ENCODE data around the gene GRID2.

DNA sequence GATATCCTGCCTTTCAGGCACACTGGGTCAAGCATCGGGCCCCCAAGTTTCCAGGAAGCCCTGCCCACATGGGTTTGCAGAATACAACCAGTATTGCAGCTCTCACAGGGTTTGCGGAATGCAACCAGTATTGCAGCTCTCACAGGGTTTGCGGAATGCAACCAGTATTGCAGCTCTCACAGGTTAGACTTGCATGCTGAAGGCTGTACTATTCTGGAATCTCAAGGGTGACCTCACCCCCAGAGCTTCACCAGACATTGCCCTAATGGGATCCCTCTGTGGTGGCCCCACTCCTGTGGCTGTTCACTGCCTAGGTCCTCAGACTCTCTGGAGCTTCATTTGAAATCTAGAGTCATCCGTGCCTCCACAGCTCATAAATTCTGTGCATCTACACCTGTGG, 884.1 kb downstream of the GRID2 start:
- no peak for TF ChIP-seq SIN3A (IDR thresholded peaks at IDR 0.05; ENCODE audit: borderline replicate concordance, insufficient read depth, low read length)
- no peak for TF ChIP-seq TAF1 (IDR thresholded peaks at IDR 0.05; ENCODE audit: borderline replicate concordance, insufficient read depth, low read length)
- TF ChIP-seq, protein P1, sequence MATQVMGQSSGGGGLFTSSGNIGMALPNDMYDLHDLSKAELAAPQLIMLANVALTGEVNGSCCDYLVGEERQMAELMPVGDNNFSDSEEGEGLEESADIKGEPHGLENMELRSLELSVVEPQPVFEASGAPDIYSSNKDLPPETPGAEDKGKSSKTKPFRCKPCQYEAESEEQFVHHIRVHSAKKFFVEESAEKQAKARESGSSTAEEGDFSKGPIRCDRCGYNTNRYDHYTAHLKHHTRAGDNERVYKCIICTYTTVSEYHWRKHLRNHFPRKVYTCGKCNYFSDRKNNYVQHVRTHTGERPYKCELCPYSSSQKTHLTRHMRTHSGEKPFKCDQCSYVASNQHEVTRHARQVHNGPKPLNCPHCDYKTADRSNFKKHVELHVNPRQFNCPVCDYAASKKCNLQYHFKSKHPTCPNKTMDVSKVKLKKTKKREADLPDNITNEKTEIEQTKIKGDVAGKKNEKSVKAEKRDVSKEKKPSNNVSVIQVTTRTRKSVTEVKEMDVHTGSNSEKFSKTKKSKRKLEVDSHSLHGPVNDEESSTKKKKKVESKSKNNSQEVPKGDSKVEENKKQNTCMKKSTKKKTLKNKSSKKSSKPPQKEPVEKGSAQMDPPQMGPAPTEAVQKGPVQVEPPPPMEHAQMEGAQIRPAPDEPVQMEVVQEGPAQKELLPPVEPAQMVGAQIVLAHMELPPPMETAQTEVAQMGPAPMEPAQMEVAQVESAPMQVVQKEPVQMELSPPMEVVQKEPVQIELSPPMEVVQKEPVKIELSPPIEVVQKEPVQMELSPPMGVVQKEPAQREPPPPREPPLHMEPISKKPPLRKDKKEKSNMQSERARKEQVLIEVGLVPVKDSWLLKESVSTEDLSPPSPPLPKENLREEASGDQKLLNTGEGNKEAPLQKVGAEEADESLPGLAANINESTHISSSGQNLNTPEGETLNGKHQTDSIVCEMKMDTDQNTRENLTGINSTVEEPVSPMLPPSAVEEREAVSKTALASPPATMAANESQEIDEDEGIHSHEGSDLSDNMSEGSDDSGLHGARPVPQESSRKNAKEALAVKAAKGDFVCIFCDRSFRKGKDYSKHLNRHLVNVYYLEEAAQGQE (IDR thresholded peaks at IDR 0.05; ENCODE audit: insufficient read depth in 1 of 2, low read depth in 2 of 2, low read length in 2 of 2), result no peak
- TF ChIP-seq POLR2AphosphoS5 (IDR thresholded peaks at IDR 0.05; ENCODE audit: low read depth, low read length), result no peak
